Neural cell (in vitro differentiated cells): ENCODE measurements around the gene ELN.

Experiments
- EP300 ChIP-seq: fragments of 450-650 bp; conservative IDR thresholded peaks from 2 replicates; pipeline ENCODE4 v1.6.1; 2014; ENCODE audit warnings: antibody characterized with exemption, mild to moderate bottlenecking, moderate library complexity; ENCODE audit not compliant: poor library complexity, severe bottlenecking
- EZH2 ChIP-seq: fragments of 200-600, 300-800 bp; shearing (Covaris generic), sonication (generic); IDR thresholded peaks from 2 replicates; pipeline ENCODE4 v1.6.1; 2014; ENCODE audit warnings: antibody characterized with exemption, low read length, borderline replicate concordance, mild to moderate bottlenecking; ENCODE audit not compliant: insufficient read depth, poor library complexity, severe bottlenecking
- MXI1 ChIP-seq: fragments of 450-650 bp; conservative IDR thresholded peaks from 2 replicates; pipeline ENCODE4 v1.6.1; 2014; ENCODE audit warnings: antibody characterized with exemption, mild to moderate bottlenecking; ENCODE audit not compliant: poor library complexity, severe bottlenecking
- POLR2AphosphoS5 ChIP-seq: IDR thresholded peaks from 2 replicates; pipeline ENCODE4 v1.6.1; 2012
- TF ChIP-seq, protein P1 (sequence below): fragments of 450-650 bp; IDR thresholded peaks from 2 replicates; pipeline ENCODE4 v1.5.1; 2014; ENCODE audit warnings: antibody characterized with exemption, mild to moderate bottlenecking, moderate library complexity; ENCODE audit not compliant: poor library complexity, severe bottlenecking

DNA sequence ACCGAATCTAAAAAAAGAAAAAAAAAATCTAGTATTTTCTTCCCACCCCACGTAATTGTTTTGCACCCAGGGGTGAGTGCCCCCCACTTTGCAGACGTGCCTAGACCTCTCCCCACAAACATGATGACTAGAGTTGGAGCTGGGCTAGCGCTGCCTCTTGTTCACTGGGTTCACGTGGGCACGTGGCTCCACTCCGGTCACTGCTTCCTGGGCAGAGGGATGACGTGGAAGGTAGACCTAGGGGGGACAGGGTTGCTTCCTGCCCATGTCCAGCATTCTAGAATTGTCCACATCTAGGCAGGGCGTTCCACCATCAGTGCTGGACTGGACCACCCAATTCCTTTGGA is 54.8 kb downstream of the ELN start:
- TF ChIP-seq POLR2AphosphoS5 (no peak), MXI1 (no peak), EP300 (no peak), EZH2 (no peak)
- TF ChIP-seq, protein P1, sequence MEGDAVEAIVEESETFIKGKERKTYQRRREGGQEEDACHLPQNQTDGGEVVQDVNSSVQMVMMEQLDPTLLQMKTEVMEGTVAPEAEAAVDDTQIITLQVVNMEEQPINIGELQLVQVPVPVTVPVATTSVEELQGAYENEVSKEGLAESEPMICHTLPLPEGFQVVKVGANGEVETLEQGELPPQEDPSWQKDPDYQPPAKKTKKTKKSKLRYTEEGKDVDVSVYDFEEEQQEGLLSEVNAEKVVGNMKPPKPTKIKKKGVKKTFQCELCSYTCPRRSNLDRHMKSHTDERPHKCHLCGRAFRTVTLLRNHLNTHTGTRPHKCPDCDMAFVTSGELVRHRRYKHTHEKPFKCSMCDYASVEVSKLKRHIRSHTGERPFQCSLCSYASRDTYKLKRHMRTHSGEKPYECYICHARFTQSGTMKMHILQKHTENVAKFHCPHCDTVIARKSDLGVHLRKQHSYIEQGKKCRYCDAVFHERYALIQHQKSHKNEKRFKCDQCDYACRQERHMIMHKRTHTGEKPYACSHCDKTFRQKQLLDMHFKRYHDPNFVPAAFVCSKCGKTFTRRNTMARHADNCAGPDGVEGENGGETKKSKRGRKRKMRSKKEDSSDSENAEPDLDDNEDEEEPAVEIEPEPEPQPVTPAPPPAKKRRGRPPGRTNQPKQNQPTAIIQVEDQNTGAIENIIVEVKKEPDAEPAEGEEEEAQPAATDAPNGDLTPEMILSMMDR = no peak
